ENCODE data around the gene SFT2D1. TPM values are rescaled to one million over a fixed set of nuclear protein-coding genes. Genes with fewer than 3 reads are reported as not detected.
"Not testable (repeated sequence)": the region's sequence is repeated elsewhere in the genome, so short reads cannot be mapped to it uniquely, and the experiment has no call there.

The SFT2D1 gene
- total and polyA plus RNA-seq, 7 donors, result 26.0 to 92.8 (median 46.2) TPM

DNA sequence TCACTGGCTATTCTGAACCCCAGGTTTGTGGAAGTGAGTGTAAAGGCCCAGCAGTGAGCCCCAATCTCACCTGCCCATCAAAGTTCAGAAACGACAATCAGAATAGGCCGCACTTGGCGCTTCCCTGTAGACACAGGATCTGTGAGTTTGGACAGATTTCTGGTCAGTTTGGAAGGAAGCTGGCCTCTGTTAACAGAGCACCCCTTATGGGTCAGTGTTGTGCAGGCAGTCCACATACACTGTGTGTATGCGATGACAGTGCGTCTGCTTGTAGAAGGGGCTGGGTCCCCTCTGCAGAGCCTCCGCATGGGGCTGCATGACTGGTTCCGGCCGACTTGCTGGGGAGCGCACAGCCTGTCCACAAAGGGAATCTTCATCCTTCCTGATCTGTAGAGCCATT is 43.8 kb upstream of the SFT2D1 start:
- 97% methylated on average over 9 of the region's 9 CpGs for WGBS, 2 donors
- no peaks in the 10 kb centered on the region for H3K36me3 ChIP-seq
- H3K4me3 ChIP-seq, result no peak overlapping the region
- intact Hi-C loops (cut with DNase I), result loop anchor here (10.0 kb wide), 1 partner anchor 381 kb away; no protein-coding TSS in a partner anchor
- H3K9me3 ChIP-seq, result no peaks in the 10 kb centered on the region
- H3K27me3 ChIP-seq, result no peaks in the 10 kb centered on the region
- TF ChIP-seq POLR2AphosphoS5 (IDR thresholded peaks at IDR 0.05) (no peak), EP300 (IDR thresholded peaks at IDR 0.05) (no peak), POLR2A (IDR thresholded peaks at IDR 0.05) (no peak)
- TF ChIP-seq, protein P1, sequence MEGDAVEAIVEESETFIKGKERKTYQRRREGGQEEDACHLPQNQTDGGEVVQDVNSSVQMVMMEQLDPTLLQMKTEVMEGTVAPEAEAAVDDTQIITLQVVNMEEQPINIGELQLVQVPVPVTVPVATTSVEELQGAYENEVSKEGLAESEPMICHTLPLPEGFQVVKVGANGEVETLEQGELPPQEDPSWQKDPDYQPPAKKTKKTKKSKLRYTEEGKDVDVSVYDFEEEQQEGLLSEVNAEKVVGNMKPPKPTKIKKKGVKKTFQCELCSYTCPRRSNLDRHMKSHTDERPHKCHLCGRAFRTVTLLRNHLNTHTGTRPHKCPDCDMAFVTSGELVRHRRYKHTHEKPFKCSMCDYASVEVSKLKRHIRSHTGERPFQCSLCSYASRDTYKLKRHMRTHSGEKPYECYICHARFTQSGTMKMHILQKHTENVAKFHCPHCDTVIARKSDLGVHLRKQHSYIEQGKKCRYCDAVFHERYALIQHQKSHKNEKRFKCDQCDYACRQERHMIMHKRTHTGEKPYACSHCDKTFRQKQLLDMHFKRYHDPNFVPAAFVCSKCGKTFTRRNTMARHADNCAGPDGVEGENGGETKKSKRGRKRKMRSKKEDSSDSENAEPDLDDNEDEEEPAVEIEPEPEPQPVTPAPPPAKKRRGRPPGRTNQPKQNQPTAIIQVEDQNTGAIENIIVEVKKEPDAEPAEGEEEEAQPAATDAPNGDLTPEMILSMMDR (IDR thresholded peaks at IDR 0.05), result no peak
- peaks cover 0 to 11% (median 10%) of the 10 kb centered on the region in 4 donors for H3K4me1 ChIP-seq
- H3K27ac ChIP-seq, result no peak overlapping the region
- DNase-seq, result no peak

DNA sequence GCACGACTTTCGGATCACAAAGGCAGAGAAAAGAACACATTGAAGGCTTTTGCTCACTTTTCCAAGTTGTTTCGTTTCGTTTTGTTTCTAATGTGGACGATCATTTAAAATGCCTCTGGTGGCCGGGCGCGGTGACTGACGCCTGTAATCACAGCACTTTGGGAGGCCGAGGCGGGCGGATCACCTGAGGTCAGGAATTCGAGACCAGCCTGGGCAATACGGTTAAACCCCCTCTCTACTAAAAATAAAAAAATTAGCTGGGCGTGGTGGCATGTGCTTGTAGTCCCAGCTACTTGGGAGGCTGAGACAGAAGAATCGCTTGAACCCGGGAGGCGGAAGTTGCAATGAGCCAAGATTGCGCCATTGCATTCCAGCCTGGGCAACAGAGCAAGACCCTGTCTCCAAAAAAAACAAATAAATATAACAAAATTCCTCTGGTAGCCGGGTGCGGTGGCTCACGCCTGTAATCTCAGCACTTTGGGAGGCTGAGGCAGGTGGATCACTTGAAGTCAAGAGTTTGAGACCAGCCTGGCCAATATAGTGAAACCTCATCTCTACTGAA is 41.5 kb upstream of the SFT2D1 start:
- Histone ChIP-seq H3K4me1 (peaks cover 0 to 22% (median 11%) of the 10 kb centered on the region in 4 donors), H3K27ac (peak overlapping the region; percentile 92 to 97 (median 95)), H3K4me3 (peak overlapping the region; percentile 57 to 98 (median 97))
- H3K9me3 ChIP-seq, DNase-seq, H3K27me3 ChIP-seq, H3K36me3 ChIP-seq: not testable (repeated sequence)
- intact Hi-C loops (cut with DNase I), result loop anchor here (2.0 to 10.0 kb wide), 5 partner anchors 173 to 573 kb away; partner anchors contain the start of genes RNASET2 and RPS6KA2
- TF ChIP-seq, protein P1 (IDR thresholded peaks at IDR 0.05), result peak; percentile 19 to 47 (median 30)
- WGBS, 2 donors, result 4 to 19% methylated on average over 22 of the region's 22 CpGs

DNA sequence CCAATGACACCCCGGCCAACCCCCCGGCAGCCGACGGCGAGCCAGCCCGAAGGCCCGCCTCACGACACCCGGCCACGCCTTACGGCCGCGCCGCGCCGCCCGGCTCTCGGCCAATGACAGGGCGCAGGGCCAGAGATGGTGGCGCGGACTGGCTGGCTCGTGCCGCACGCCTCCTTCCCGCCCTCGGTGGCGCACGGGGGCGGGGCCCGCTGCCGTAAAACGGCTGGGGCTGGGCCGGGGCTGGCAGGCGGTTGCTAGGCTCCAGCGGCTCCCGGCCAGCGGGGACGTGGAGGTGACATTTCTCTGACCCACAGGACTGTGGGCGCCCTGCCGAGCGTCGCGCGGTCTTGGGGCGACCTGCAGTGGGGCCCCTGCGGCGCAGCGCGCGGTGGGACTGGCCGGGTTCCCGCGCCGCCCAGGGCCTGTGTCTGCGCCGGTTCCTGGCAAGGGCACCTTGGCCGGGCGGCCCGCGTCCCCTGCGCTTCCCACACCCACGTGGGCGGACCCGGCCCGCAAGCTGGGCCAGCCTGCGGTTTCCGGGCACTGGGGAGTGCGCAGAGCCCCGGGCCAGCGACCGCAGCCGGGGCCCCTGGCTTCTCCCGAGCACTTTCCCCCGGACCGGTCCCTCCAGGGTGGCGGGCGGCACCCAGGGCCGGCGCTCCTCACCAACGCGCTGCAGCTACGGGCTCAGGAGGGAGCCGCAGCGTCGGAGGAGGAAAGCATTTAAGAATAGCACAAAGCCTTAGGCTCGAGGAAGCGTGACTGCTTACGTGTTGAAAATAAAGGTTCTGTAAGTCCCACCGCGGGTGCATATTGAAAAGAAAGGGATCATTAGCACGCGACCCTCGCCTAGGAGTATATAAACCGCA is 40.8 kb upstream of the SFT2D1 start, which contains the start of gene MPC1:
Gene MPC1, minus strand, starts transcription at position 8 of the 869 bp plus-strand sequence. CDS start 64 bp downstream, outside the sequence.
- intact Hi-C loops (cut with DNase I), result loop anchor here (2.0 to 10.0 kb wide), 5 partner anchors 174 to 574 kb away; partner anchors contain the start of genes RNASET2 and RPS6KA2
- 0% methylated on average over 94 of the region's 94 CpGs for WGBS, 2 donors

DNA sequence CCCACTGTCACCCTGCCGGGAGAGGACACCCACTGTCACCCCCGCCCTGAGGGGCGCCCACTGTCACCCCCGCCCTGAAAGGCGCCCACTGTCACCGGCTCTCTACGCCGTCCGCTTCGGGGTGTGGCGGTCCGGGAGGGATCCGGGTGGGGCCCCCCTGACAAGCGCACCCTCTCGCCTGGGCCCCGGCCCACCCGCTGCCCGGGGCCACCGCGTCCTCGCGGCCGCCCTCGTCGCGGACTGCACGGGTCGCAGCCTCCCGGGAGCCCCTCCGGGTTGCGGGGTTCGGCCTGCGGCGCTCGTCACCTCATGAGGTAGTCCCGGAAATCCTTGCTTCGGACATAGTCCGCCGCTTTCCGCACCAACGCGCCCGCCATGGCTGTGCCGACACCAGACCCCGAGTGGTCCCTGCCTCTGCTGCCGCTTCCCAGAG is 40.2 kb upstream of the SFT2D1 start:
- 0% methylated on average over 46 of the region's 46 CpGs for WGBS, 2 donors
- Histone ChIP-seq H3K4me1 (peaks cover 0 to 22% (median 11%) of the 10 kb centered on the region in 4 donors), H3K36me3 (no peaks in the 10 kb centered on the region), H3K4me3 (peak overlapping the region; percentile 57 to 98 (median 97)), H3K27me3 (no peaks in the 10 kb centered on the region), H3K9me3 (no peaks in the 10 kb centered on the region), H3K27ac (peak overlapping the region; percentile 92 to 97 (median 95))
- TF ChIP-seq EP300 (IDR thresholded peaks at IDR 0.05) (no peak), POLR2A (IDR thresholded peaks at IDR 0.05) (no peak), POLR2AphosphoS5 (IDR thresholded peaks at IDR 0.05) (no peak)
- TF ChIP-seq, protein P1 (IDR thresholded peaks at IDR 0.05), result no peak
- intact Hi-C loops (cut with DNase I), result loop anchor here (2.0 to 10.0 kb wide), 5 partner anchors 174 to 574 kb away; partner anchors contain the start of genes RNASET2 and RPS6KA2
- DNase-seq, result peak; percentile 70

More for the DNA sequence above, 40.8 kb upstream of the SFT2D1 start, which contains the start of gene MPC1:
- peak within 1 kb of the TSS; percentile 92 to 97 (median 95) for H3K27ac ChIP-seq
- H3K36me3 ChIP-seq, result no peaks in the 10 kb centered on the region
- H3K4me1 ChIP-seq, result peaks cover 0 to 22% (median 11%) of the 10 kb centered on the region in 4 donors
- peak; percentile 97 for DNase-seq
- TF ChIP-seq POLR2AphosphoS5 (IDR thresholded peaks at IDR 0.05) (peak; percentile 86 to 93 (median 90)), POLR2A (IDR thresholded peaks at IDR 0.05) (peak; percentile 37 to 55), EP300 (IDR thresholded peaks at IDR 0.05) (peak in 1 of 4 donors; percentile 33)
- TF ChIP-seq, protein P1 (IDR thresholded peaks at IDR 0.05), result no peak
- H3K9me3 ChIP-seq, result no peaks in the 10 kb centered on the region
- H3K4me3 ChIP-seq, result peak within 1 kb of the TSS; percentile 57 to 98 (median 97)
- no peaks in the 10 kb centered on the region for H3K27me3 ChIP-seq
